GM20431 (cell line): ENCODE results near the gene TBX10.
"Not testable (repeated sequence)": the region's sequence is repeated elsewhere in the genome, so short reads cannot be mapped to it uniquely, and the experiment has no call there.

ENCODE experiments used
- in situ Hi-C: fragments of 300-500 bp; cut with MseI, MboI; formaldehyde crosslinking; loops from one replicate; pipeline ENCODE4 v1.15.0; 2020; ENCODE audit warnings: low sequenced_read_pairs; ENCODE audit not compliant: unreplicated experiment

Gene TBX10

GRCh38 chr11:67664696-67665540 is 25.4 kb upstream of the TBX10 start:
- in situ Hi-C loops = no loop called here

GRCh38 chr11:67664213-67664585 is 24.6 kb upstream of the TBX10 start:
- in situ Hi-C loops = no loop called here

DNA sequence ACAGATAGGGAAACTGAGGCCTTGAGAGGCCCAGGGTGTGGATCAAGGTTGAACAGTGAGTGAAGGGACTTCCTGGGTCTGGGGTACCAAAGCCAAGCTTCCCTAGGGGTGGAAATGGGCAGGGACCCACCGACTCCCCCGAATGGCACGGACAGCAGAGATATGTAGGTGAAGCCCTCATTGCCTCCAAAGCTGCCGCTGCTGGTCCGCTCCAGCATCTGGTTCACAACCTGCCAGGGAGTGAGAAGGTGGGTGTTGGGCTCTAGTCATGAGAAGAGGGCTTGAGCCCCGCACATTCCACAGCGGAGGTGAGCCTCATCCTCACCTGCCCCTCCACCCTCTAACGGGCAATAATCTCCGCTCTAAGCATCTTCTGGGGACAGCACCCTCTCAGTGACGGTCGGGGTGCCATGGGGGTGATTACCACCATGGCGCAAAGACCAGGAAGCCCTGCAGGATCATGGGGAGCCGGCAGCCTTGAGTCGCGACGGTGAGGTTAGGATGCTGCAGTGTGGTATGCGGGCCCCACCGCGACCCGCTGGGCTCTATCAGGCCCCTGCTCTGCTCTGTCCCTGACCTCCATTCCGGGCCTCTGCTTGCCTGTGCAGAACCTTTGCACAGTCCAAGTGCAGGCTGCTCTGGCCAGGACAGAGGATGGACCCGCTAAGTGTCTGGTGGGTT is 24.1 kb upstream of the TBX10 start:
- in situ Hi-C loops = no loop called here

DNA sequence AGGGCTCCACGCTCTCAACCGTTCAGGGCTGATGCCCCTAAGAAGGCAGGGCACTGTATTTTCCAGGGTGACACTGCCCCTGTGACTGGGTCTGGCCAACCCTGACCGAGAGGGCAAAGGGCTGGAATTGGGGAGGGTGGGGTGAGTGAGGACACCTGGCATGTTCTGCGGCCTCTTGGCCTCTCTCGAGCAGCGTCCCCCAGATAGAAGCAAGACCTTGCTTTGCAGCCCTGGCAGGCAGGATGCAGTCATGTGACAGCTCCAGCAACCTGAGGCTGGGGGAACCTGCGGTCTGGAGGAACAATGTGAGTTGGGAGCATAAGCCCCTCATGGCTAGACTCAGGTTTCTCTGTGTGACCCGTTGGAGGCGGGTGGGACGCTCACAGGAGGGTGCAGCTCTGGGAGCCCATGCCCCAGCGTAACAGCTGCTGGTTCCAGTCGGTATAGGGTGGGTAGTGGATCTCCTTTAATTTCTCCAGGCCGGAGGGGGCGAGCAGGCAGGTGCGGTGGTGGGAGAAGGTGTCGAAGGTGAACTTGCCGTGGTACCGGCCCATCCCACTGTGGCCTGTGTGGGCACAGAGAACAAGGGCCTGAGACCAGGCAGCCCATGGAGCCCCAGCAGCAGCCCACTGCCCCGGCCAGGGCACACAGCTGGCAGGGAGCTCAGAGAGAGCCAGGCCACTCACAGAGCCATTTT is 23.4 kb upstream of the TBX10 start:
- in situ Hi-C loops = no loop called here

GRCh38 chr11:67662142-67662834 is 22.7 kb upstream of the TBX10 start:
- in situ Hi-C loops = no loop called here

GRCh38 chr11:67660752-67661151 is 21.2 kb upstream of the TBX10 start:
- in situ Hi-C loops = not testable (repeated sequence)

GRCh38 chr11:67659651-67660165 is 20.1 kb upstream of the TBX10 start:
- in situ Hi-C loops = not testable (repeated sequence)

- in situ Hi-C loops = no loop called here
These were observed 17.7 kb upstream of the TBX10 start for GRCh38 chr11:67657300-67657699.

- in situ Hi-C loops = no loop called here
These were observed 16.8 kb upstream of the TBX10 start for GRCh38 chr11:67656278-67656922.

GRCh38 chr11:67654225-67654624 is 14.7 kb upstream of the TBX10 start:
- in situ Hi-C loops = no loop called here

DNA sequence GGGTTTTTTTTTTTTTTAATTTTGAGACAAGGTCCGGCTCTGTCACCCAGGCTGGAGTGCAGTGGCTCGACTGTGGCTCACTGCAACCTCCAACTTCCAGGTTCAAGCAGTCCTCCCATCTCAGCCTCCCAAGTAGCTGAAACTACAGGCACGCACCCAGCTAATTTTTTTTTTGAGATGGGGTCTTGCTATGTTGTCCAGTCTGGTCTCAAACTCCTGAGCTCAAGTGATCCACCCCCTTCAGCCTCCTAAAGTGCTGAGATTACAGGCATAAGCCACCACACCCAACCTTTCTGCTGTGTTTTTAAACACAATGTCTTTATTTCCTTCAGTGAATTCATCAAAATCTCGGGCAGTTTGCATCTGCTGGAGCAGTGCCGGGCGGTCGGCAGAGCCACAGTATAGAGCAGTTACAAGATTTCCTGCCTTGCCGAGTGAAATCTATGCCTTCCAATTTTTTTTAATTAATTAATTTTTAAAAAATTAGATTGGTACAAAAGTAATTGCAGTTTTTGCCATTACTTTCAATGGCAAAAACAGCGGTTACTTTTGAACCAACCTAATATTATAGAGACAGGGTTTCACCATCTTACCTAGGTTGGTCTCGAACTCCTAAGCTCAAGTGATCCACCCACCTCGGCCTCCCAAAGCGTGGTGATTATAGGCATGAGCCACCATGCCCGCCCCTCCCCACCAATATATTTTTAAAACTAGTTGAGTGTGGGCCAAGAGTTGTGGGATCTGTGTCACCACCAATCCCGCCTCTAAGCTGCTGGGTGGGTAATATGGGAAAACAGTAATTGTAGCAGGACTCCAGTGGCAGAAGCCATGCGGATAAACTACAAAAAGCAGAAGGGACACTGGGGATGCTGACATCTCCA is 13.6 kb upstream of the TBX10 start:
- in situ Hi-C loops = no loop called here

DNA sequence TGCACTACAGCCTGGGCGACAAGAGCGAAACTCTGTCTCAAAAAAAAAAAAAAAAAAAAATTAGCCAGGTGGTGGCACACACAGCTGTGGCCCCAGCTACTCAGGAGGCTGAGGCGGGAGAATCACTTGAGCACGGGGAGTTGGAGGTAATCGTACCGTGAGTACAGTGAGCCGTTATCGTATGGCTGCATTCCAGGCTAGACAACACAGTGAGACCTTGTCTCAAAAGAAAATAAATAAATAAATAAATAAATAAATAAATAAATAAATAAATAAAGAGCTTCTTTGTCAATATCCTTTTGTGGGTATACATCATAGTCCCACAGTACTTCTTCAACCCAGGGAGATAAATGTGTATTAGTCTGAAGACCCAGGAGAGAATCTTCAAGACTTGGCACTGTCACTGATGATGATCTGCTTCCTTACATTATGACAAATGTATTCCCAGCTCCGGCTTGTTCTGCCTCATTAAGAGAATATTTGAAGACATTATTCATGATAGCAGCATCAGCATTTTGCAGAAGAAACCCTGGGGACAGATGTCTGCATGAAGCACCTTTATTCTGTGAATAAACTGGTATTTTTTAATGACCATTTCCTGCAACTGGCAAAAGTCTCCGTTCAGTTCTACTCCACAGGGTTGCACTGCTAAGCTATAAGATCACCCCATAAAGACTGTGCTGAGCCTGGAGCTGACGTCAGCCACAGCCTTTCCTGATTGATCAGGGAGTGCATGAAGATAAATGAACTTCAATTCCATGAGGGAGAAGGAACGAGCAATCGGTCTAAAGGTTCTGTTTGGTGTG is 12.6 kb upstream of the TBX10 start:
- in situ Hi-C loops = no loop called here

GRCh38 chr11:67649634-67650510 is 10.3 kb upstream of the TBX10 start:
- in situ Hi-C loops = no loop called here

GRCh38 chr11:67648796-67649613 is 9.4 kb upstream of the TBX10 start:
- in situ Hi-C loops = no loop called here

- in situ Hi-C loops = no loop called here
These were observed 8.7 kb upstream of the TBX10 start for GRCh38 chr11:67648140-67648795.

- in situ Hi-C loops = no loop called here
These were observed 7.9 kb upstream of the TBX10 start for GRCh38 chr11:67647471-67647870.
